DMS79 (cell line): ENCODE results near the gene ZNF778.
"Not testable (repeated sequence)": the region's sequence is repeated elsewhere in the genome, so short reads cannot be mapped to it uniquely, and the experiment has no call there.

Source experiments
- DNase-seq: peaks from one replicate; lab custom pipeline; 2025; lab: John Stamatoyannopoulos, UW

Gene ZNF778

GRCh38 chr16:89217138-89217387 lies 440 bp upstream of the ZNF778 start:
- no peak for DNase-seq

GRCh38 chr16:89219365-89219764 lies 1.9 kb downstream of the ZNF778 start:
- DNase-seq = no peak

DNA sequence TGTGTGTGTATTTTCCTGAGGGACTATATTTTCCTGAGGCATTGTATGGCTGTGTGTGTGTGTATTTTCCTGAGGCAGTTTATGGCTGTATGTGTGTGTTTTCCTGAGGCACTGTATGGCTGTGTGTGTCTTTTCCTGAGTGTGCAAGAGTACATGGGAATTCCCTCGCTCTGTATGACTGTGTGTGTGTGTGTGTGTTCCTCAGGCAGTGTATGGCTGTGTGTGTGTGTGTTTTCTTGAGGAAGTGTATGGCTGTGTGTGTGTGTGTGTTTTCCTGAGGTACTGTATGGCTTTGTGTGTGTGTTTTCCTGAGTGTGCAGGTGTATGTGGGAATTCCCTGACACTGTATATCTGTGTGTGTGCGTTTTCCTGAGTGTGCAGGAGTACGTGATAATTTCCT lies 4.1 kb downstream of the ZNF778 start:
- no peak for DNase-seq

GRCh38 chr16:89222931-89223330 lies 5.4 kb downstream of the ZNF778 start:
- DNase-seq = no peak

DNA sequence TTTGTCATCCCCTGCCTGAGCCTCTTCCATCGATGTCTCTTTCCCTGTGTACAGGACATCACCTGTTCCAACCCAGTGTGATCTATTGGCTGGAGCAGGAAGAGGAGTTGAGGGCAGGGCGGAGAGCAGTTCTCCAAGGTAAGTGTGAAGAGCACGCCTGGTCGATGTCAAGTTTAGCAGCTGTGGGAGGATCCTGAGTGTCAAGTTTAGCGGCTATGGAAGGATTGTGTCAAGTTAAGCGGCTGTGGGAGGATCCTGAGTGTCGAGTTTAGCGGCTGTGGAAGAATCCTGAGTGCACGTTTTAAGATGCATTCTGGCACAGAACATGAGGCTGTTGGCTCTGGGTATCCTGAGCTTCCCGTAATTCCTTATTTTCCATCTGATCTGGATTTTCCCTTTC lies 7.2 kb downstream of the ZNF778 start:
- no peak for DNase-seq

DNA sequence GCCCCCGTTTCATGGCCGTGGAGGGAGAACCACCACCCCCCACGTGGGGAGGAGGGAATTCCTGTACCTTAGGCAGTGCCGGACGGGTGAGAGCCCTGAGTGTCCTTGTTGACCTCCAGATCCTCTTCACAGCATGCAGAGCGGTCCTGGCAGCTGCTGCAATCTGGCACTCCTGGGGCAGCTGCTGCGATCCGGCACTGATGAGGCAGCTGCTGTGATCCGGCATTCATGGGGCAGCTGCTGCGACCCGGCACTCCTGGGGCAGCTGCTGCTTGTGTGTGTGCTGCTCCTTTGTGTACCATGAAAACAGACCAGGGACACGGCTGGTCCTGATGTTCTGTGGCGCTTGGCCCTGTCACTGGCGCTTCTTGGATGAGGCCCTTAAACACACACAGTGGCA lies 12.8 kb downstream of the ZNF778 start:
- DNase-seq = no peak

DNA sequence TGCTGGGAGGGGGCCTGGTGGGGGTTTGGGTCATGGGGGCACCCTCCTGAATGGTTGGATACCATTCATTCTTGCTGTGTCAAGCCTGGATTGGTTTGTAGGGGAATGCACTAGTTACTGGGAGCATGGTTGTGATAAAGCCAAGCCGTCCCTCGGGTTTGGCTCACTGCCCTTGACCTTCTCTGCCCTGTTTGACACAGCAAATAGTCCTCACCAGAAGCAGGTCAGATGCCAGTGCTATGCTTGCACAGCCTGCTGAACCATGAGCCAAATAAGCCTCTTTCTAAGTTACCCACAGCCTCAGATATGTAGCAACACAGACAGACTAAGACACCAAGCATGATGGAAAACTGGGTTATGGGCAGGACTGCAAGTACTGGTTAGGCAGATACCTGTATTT lies 14.6 kb downstream of the ZNF778 start:
- DNase-seq = no peak

GRCh38 chr16:89233678-89234490 lies 16.4 kb downstream of the ZNF778 start:
- DNase-seq = no peak

DNA sequence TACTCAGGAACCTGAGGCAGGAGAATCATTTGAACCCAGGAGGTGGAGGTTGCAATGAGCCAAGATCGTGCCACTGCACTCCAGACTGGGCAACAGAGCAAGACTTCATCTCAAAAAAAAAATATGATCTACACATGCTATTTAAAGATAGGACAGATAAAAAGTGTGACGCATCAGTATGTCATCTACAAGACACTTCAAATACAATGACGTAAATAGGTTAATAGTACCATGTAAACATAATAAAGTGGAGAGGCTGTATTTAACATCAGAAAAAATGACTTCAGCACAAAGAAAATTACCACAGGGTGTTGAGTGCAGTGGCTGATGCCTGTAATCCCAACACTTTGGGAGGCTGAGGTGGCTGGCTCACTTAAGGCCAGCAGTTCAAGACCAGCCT lies 20.2 kb downstream of the ZNF778 start:
- DNase-seq = no peak

GRCh38 chr16:89241187-89242007 lies 23.9 kb downstream of the ZNF778 start:
- DNase-seq = peak; percentile 48

DNA sequence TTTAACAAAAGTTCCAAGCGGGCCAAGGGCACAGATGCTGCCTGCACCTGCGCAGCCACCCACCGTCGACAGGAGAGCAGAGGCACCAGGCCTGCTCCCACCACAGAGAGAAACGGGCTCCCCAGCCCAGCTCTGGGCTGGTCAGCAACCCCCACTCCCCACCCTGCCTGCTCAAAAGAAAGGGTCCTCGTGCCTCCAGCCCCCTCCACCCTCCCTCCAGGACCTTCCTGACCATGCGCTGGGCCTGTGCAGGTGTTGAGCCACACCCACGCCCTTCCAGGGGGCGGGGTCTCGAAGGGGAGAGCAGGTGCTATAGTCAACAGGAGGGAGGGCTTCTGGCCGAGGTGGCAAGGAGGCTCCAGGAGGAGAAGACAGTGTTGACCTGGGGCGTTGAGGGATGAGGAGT lies 25.3 kb downstream of the ZNF778 start:
- no peak for DNase-seq

- no peak for DNase-seq
Measured at GRCh38 chr16:89243664-89244063, 26.2 kb downstream of the ZNF778 start.

DNA sequence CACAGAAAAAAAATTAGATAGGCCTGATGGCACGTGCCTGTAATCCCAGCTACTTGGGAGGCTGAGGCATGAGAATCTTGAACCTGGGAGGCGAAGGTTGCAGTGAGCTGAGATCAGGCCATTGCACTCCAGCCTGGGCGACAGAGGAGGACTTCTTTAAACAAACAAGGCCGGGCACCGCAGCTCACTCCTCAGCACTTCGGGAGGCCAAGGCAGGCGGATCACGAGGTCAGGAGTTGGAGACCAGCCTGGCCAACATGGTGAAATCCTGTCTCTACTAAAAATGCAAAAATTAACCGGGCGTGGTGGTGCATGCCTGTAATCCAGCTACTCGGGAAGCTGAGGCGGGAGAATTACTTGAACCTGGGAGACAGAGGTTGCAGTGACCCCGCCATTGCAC lies 26.8 kb downstream of the ZNF778 start:
- DNase-seq = not testable (repeated sequence)

GRCh38 chr16:89244754-89245153 lies 27.3 kb downstream of the ZNF778 start:
- no peak for DNase-seq

DNA sequence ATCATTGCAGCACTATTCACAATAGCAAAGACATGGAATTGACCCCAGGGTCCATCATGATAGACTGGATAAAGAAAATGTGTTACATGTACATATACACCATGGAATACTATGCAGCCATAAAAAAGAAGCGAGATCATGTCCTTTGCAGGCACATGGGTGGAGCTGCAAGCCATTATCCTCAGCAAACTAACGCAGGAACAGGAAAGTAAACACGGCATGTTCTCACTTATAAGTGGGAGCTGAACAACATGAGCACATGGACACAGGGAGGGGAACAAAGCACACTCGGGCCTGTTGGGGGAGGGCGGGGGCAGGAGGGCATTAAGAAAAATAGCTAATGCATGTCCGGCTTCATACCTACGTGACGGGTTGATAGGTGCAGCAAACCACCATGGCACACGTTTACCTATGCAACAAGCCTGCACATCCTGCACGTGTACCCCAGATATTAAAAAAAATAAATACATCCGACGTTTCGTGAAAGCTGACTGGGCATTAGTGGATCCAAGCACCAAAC lies 28.9 kb downstream of the ZNF778 start:
- no peak for DNase-seq

- no peak for DNase-seq
Measured at GRCh38 chr16:89246903-89247733, 29.6 kb downstream of the ZNF778 start.

- not testable (repeated sequence) for DNase-seq
Measured at GRCh38 chr16:89247734-89248075, 30.2 kb downstream of the ZNF778 start.

DNA sequence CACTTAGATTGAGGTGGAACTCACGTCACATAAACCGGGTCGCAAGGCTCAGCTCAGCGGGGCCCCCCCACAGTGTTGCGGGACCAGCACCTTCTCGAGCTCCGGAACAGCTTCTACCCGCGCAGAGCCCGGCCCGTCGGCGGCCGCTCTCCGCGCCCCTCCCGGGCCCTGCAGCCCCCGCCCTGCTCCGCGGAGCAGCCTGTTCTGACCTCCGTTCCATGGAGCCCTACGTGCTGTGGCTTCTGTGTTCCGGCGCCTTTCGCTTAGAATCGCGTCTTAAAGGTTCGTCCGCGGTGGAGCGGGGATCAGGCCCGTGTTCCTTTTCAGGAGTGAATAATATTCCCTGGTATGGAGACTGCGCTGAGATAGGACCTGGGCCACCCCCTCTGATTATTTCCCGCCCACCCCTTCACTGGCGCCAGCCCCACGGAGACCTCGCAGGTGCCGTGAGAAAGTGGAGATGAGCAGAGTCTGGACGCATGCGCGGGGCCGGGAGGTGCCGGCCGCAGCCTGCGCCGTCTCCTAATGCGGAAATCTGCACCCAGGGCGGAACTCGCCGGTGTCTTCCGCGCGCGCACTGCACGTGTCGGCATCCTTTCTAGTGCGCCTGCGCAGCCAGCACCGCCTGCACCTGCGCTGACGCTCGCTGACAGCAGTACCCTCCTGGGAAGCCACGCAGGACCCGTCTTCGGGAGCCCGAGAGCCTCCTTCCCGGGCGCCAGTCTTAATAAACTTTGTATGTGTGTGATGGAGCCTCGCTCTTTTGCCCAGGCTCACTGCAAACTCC lies 30.9 kb downstream of the ZNF778 start:
- DNase-seq = no peak

- no peak for DNase-seq
Measured at GRCh38 chr16:89253548-89254287, 36.2 kb downstream of the ZNF778 start.

DNA sequence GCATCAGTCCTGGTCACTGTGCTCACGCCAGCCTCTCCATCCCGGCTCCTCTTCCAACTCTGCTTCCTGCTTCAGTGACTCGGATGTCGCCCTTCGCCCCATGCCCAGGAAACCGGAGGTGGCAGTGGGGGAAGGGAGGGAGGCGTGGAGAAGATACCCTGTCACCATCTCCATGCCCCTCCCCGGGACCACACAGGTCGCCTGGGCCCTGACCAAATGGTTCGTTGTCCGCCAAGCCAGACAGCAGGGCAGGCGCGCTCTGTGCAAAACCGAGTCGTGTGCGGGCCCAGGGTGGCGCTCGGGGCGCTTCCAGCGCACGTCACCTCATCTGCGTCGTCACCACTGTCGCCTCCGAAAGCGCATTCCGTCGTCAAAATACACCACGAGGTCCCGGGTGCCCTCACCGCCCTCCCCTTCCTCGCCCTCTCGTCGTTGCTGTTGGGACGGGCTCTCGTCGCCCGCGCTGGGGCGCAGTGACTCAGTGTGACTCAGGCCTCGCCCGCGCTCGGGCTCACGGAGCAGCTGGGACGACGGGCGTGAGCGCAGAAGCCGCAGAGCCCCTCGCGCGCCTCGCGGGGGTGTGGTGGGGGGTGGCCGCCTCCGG lies 39.2 kb downstream of the ZNF778 start:
- DNase-seq = no peak

DNA sequence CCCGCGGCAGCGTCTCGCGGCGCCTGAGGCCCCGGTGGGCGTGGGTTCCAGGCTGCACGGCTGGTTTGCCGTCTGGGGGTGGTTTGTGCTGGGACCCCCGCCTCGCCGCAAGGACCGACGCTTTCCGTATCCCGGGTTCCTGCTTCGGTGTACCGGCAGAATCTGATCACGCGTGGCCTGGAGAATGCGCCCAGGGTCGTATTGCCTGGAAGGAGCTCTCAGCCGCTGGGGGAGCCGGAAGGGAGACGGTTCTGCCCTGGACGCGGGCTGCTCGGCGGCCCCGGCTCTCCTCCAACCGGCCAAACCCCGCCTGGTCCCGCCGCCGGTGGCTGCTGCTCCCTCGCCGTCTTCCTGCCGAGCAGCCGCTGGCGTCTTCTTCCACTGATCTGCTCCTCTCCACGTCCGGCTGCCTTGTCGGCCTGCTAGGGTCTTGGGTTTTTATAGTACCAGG lies 39.8 kb downstream of the ZNF778 start:
- DNase-seq = no peak
